SH-SY5Y (cell line): ENCODE data around the gene MIF.

Experiments used
- GATA2 ChIP-seq: IDR thresholded peaks from 2 replicates; pipeline ENCODE4 v1.6.1; 2011; ENCODE audit warnings: mild to moderate bottlenecking, low read depth, low read length
- GATA3 ChIP-seq: IDR thresholded peaks from 2 replicates; pipeline ENCODE4 v1.6.1; 2011; ENCODE audit warnings: low read depth, mild to moderate bottlenecking, low read length, moderate library complexity

DNA sequence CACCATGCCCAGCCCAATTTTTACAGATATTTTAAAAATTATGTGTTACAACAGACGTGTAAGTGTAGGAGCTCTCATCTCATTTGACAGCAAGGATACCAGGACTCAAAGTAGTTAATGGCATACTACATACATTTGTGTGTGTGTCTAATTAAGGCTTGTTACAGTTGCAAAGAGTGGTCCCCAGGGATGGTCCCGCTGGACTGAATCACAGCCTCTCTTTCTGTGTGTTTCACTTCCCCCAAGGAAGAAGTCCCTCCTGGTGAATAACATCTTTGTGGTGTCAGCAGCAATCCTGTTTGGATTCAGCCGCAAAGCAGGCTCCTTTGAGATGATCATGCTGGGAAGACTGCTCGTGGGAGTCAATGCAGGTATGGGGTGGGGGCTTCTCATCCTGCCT lies 19.3 kb upstream of the MIF start:
- no peak for TF ChIP-seq GATA3
- TF ChIP-seq GATA2: no peak
